Memory B cell (primary cell): Measurements from ENCODE around the gene CYP24A1.
A peak's percentile ranks its signal among the peaks of the same experiment; 100 is the strongest.

Experiments used
- ATAC-seq: fragments of 150-1000 bp; cut with Tn5 transposase; 2 replicates; pipeline ENCODE4 v1.10.0; 2021; ENCODE audit warnings: low read depth, mild to moderate bottlenecking, moderate library complexity
- DNase-seq, 2 donors: peaks; one replicate each; pipeline ENCODE4 v3.0.0; 2022; ENCODE audit warnings: low spot score in 2 of 2
- H3K27ac Mint-ChIP-seq: one replicate; pipeline ENCODE4 v1.8.0; 2022; ENCODE audit warnings: mild to moderate bottlenecking, moderate library complexity, mixed read lengths
- H3K27me3 Mint-ChIP-seq: one replicate; pipeline ENCODE4 v1.8.0; 2022; ENCODE audit warnings: mixed read lengths
- H3K36me3 Mint-ChIP-seq: one replicate; pipeline ENCODE4 v1.8.0; 2022; ENCODE audit warnings: mild to moderate bottlenecking, mixed read lengths
- H3K4me1 Mint-ChIP-seq: one replicate; pipeline ENCODE4 v1.8.0; 2022; ENCODE audit warnings: mixed read lengths
- H3K4me3 Mint-ChIP-seq: one replicate; pipeline ENCODE4 v1.8.0; 2022; ENCODE audit warnings: mild to moderate bottlenecking, moderate library complexity, mixed read lengths
- H3K9me3 Mint-ChIP-seq: one replicate; pipeline ENCODE4 v1.8.0; 2022; ENCODE audit warnings: mixed read lengths

CYP24A1 gene

GRCh38 chr20:54174457-54175175, 830 bp upstream of the CYP24A1 start:
- ATAC-seq, result no peak
- Mint-ChIP-seq H3K27ac (no peak overlapping the region), H3K4me3 (peak overlapping the region; percentile 59), H3K9me3 (no peaks in the 10 kb centered on the region), H3K4me1 (peaks cover 7% of the 10 kb centered on the region), H3K36me3 (no peaks in the 10 kb centered on the region), H3K27me3 (peaks cover 34% of the 10 kb centered on the region)
- DNase-seq, result no peak

DNA sequence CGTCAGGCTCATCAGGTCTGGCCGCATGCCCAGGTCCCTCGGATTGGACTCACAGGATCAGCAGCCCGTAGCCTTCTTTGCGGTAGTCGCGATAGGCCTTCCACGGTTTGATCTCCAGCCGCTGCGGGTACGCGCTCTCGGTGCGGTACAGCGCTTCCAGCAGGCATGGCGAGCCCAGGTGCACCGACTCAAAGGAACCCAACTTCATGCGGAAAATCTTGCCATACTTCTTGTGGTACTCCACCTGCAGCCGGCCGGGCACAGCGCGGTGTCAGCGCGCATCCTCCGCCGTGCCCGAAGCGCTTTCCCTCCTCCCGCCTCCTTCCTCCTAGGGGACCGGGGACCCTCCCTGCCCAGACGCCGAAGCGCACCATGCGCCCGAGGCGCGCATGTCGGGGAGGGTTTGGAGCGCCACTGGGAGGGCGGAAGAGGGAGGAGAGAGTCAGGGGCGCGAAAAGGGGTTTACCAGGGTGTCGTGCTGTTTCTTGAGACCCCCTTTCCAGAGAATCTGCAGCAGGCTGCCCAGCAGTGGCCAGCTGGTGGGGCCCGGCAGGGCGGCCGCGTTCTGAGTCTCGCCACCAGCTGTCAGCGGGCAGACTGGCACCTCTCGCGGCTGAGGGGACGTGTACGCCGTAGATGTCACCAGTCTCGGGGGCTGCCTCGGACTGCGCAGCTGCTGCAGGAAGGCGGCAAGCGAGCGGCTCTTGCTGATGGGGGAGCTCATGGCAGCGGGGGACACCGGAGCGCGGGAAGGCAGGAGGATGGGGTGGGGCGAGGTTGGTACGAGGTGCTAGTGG, 732 bp downstream of the CYP24A1 start:
- DNase-seq, result no peak
- Mint-ChIP-seq H3K4me3 (peak overlapping the region; percentile 67), H3K36me3 (no peaks in the 10 kb centered on the region), H3K9me3 (no peaks in the 10 kb centered on the region), H3K4me1 (peaks cover 7% of the 10 kb centered on the region), H3K27me3 (peaks cover 46% of the 10 kb centered on the region), H3K27ac (no peak overlapping the region)
- ATAC-seq, result no peak

DNA sequence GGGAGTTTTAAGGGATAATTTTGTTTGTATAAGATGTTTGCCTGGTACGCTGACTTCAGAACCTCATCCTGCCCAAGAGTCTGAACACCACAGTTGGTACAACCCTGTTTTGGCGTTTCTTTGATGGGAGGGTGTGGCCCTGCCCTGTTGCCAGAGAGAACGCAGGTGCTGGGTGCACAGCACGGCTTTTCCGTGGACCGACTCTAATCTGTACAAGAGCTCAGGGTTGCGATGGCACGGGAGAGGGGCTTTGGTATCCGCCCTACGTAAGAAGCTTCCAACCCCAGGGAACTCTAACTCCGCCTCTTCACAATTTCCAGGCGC, 1.3 kb downstream of the CYP24A1 start:
- no peak for ATAC-seq
- Mint-ChIP-seq H3K27me3 (peaks cover 50% of the 10 kb centered on the region), H3K4me3 (no peak overlapping the region)

GRCh38 chr20:54170963-54171362, 2.8 kb downstream of the CYP24A1 start:
- no peak for ATAC-seq
- Mint-ChIP-seq H3K36me3 (no peaks in the 10 kb centered on the region), H3K27ac (no peak overlapping the region), H3K4me3 (no peak overlapping the region), H3K4me1 (peaks cover 7% of the 10 kb centered on the region), H3K9me3 (no peaks in the 10 kb centered on the region), H3K27me3 (peaks cover 45% of the 10 kb centered on the region)
- no peak for DNase-seq

More for the DNA sequence above, 1.3 kb downstream of the CYP24A1 start:
- Mint-ChIP-seq H3K27ac (no peak overlapping the region), H3K36me3 (no peaks in the 10 kb centered on the region), H3K4me1 (peaks cover 7% of the 10 kb centered on the region), H3K9me3 (no peaks in the 10 kb centered on the region)
- no peak for DNase-seq

DNA sequence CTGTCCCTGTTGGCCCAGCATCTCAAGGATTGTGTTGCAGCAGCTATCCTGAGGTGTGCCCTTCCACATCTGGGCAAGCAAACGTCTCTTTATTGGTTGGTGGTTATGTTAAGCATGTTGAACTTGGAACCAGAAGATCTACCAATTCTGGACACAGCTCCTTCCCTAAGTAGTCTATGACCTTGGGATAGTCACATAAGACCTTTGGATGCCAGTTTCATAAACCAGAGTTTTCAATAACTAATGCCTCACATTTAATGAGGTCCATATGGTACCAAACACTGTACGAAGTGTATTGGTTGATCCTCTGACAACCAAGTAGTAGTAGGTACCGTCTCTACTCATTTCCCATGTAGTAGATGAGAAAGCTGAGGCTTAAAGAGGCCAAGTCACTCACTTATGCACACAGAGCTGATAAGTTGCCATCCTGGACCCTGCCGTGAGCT, 3.7 kb downstream of the CYP24A1 start:
- Mint-ChIP-seq H3K4me1 (peaks cover 7% of the 10 kb centered on the region), H3K4me3 (no peak overlapping the region), H3K27me3 (peaks cover 43% of the 10 kb centered on the region), H3K9me3 (no peaks in the 10 kb centered on the region), H3K27ac (no peak overlapping the region), H3K36me3 (no peaks in the 10 kb centered on the region)
- ATAC-seq (no peak), DNase-seq (no peak)

DNA sequence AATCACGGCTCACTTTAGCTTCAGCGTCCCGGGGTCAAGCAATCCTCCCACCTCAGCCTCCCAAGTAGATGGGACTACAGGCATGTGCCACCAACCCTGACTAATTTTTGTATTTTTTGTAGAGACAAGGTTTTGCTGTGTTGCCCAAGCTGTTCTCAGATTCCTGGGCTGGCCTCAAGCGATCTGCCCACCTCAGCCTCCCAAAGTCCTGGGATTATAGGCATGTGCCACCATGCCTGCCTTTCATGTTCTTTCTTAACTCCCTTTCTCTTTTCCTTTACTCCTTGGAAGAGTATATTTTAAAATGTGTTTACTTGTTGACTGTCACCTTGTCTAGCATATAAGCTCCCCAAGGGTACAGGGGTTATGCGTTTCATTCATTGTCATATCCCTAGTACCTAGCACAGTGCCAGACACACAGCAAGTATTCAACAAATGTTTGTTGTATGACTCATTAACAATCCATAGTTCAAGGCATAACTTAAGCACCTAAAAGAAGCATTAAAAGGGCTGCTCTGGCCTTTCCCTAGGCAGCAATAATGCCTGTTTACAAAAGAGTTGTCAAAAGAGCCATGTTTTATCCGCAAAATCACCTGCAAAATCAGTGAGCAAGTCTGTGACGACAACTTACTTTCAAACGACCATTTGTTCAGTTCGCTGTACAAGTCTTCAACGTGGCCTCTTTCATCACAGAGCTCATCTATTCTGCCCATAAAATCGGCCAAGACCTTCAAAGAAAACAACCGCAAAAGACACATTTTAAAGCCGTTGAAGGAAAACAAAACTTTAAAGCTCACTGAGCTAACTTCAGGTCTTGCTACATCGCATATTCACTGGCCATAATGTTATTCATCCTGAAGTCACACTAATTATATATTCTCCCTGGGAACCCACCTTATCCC, 4.6 kb downstream of the CYP24A1 start:
- H3K4me3 Mint-ChIP-seq, result no peak overlapping the region
- ATAC-seq (no peak), DNase-seq (no peak)
- peaks cover 4% of the 10 kb centered on the region for H3K4me1 Mint-ChIP-seq
- H3K27me3 Mint-ChIP-seq, result peaks cover 38% of the 10 kb centered on the region
- H3K9me3 Mint-ChIP-seq, result no peaks in the 10 kb centered on the region
- H3K36me3 Mint-ChIP-seq, result no peaks in the 10 kb centered on the region
- H3K27ac Mint-ChIP-seq, result no peak overlapping the region

DNA sequence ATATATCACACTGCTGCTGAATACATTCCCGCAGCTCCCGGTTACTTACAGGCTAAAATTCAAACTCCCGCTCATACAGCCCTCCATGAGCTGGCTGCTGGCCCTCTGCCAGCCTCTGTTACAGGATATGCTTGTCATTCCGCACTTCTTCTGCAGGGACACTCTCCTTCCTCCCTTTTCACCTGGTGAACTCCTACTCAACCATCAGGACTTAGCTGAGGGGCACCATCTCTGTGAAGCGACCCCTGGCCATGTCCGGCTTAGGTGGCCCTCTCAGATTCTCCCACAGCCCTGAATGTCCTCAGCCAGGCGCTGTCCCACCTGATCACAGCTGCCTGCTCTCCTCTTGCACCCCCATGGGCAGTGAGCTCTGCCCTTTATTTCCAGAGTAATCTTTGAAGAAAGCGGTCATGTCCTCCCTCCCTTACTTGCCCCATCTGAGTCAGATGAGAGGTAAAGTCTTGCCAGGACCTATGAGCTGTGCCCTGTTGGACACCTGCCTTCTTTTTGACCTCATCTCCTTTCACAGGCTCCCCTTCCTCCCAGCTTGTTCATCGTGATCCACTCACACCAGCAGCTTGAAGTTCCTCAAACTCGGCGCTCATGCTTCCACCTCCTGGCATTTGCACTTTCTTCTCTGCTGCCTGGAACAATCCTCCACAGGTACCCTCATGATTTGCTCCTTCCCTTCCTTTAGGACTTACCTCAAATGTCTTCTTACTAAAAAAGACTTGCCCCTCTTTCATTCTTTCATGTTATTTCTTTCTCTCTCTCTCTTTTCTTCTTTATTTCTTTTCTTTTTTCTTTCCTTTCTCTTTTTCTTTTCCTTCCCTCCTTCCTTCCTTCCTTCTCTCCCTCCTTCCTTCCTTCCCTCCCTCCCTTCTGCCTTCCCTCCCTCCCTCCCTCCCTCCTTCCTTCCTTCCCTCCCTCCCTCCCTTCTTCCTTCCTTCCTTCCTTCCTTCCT, 5.6 kb downstream of the CYP24A1 start:
- Mint-ChIP-seq H3K36me3 (no peaks in the 10 kb centered on the region), H3K4me3 (no peak overlapping the region), H3K27me3 (peaks cover 31% of the 10 kb centered on the region), H3K9me3 (no peaks in the 10 kb centered on the region), H3K27ac (no peak overlapping the region), H3K4me1 (peaks cover 4% of the 10 kb centered on the region)
- DNase-seq, result no peak
- ATAC-seq, result no peak

DNA sequence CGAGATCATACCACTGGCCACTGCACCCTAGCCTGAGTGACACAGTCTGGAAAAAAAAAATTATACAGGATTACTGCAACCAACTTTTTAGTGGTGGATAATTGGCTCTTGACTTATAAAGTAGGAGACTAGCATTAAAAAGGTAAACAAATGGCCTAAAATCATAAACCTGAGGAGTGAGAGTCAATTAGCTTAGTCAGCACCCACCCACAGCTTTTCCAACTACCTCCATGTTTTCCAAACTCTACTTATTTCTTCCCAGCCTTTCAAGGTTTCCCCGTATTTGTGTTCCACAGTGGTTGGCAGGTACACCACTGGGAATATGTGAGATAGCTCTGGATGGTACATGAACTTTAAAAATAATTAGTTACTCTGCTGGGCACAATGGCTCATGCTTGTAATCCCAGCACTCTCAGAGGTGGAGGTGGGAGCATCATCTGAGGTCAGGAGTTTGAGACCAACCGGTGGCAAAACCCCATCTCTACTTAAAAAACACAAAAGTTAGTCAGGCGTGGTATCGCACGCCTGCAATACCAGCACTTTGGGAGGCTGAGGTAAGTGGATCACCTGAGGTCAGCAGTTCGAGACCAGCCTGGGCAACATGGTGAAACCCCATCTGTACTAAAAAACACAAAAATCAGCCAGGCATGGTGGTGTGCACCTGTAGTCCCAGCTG, 6.7 kb downstream of the CYP24A1 start:
- Mint-ChIP-seq H3K27ac (no peak overlapping the region), H3K27me3 (peaks cover 25% of the 10 kb centered on the region), H3K4me3 (no peak overlapping the region), H3K9me3 (no peaks in the 10 kb centered on the region), H3K36me3 (no peaks in the 10 kb centered on the region), H3K4me1 (no peaks in the 10 kb centered on the region)
- DNase-seq (no peak), ATAC-seq (no peak)

DNA sequence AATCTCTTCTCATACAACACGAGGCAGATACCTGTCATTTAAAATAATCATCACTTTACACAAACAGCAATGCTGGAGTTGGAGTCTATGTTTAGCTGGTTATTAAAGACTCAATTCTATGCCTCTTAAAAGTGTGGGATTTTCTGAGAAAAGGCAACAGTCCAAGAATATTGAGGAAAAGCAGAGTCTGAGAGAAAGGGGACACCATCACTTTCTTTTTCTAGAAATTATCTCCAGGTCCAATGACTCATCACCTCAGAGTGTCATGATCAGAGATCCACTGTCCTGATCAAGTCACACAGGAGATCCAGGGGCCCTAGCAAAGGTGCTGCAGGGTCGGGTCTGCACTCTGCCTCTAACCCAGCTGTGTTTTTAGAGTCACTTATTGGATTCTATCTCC, 8.0 kb downstream of the CYP24A1 start:
- DNase-seq (no peak), ATAC-seq (no peak)
- no peak overlapping the region for H3K4me3 Mint-ChIP-seq
- H3K9me3 Mint-ChIP-seq, result no peaks in the 10 kb centered on the region
- H3K36me3 Mint-ChIP-seq, result no peaks in the 10 kb centered on the region
- no peaks in the 10 kb centered on the region for H3K4me1 Mint-ChIP-seq
- H3K27me3 Mint-ChIP-seq, result peaks cover 20% of the 10 kb centered on the region
- H3K27ac Mint-ChIP-seq, result no peak overlapping the region

DNA sequence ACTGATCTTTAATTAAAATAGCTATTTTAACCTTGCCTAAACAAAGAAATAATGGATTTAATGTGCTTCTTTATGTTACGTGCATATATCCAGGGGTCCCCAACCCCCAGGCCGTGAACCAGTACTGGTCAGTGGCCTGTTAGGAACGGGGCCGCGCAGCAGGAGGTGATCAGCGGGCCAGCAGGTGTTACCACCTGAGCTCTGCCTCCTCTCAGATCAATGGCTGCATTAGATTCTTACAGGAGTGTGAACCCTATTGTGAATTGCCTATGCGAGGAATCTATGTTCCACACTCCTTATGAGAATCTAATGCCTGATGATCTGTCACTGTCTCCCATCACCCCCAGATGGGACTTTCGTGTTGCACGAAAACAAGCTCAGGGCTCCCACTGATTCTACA, 8.8 kb downstream of the CYP24A1 start:
- no peak for ATAC-seq
- H3K27ac Mint-ChIP-seq, result no peak overlapping the region
- no peaks in the 10 kb centered on the region for H3K4me1 Mint-ChIP-seq
- no peak overlapping the region for H3K4me3 Mint-ChIP-seq
- peaks cover 20% of the 10 kb centered on the region for H3K27me3 Mint-ChIP-seq
- H3K9me3 Mint-ChIP-seq, result no peaks in the 10 kb centered on the region
- no peaks in the 10 kb centered on the region for H3K36me3 Mint-ChIP-seq
- DNase-seq, result no peak

GRCh38 chr20:54163402-54163801, 10.4 kb downstream of the CYP24A1 start:
- DNase-seq (no peak), ATAC-seq (no peak)
- no peak overlapping the region for H3K4me3 Mint-ChIP-seq
- H3K27me3 Mint-ChIP-seq, result peaks cover 14% of the 10 kb centered on the region
- H3K9me3 Mint-ChIP-seq, result no peaks in the 10 kb centered on the region
- no peaks in the 10 kb centered on the region for H3K4me1 Mint-ChIP-seq
- no peak overlapping the region for H3K27ac Mint-ChIP-seq
- H3K36me3 Mint-ChIP-seq, result no peaks in the 10 kb centered on the region

GRCh38 chr20:54162378-54163009, 11.3 kb downstream of the CYP24A1 start:
- ATAC-seq (no peak), DNase-seq (no peak)
- Mint-ChIP-seq H3K27ac (no peak overlapping the region), H3K4me1 (no peaks in the 10 kb centered on the region), H3K4me3 (no peak overlapping the region), H3K27me3 (peaks cover 7% of the 10 kb centered on the region), H3K36me3 (no peaks in the 10 kb centered on the region), H3K9me3 (no peaks in the 10 kb centered on the region)
